ENCODE measurements around the gene DHRS4L2.
"Not testable (repeated sequence)": the region's sequence is repeated elsewhere in the genome, so short reads cannot be mapped to it uniquely, and the experiment has no call there.

DHRS4L2 gene
- total RNA-seq, result 4.4 to 7.6 reads per million in 2 donors

- DNase-seq, result peak; percentile 41 to 84 (median 65)
These were observed at the start of gene DHRS4L2 for GRCh38 chr14:23988607-23989363. Gene DHRS4L2 (plus strand): TSS chr14:23988929. CDS start chr14:23988948, 19 bp downstream.

GRCh38 chr14:23939607-23940326 is 49.0 kb upstream of the DHRS4L2 start:
- no peak for DNase-seq

- no peak for DNase-seq
These were observed 47.5 kb upstream of the DHRS4L2 start for GRCh38 chr14:23941230-23941629.

- no peak for DNase-seq
These were observed 47.1 kb upstream of the DHRS4L2 start for GRCh38 chr14:23941669-23942068.

- DNase-seq, result no peak
These were observed 46.1 kb upstream of the DHRS4L2 start for GRCh38 chr14:23942587-23942986.

- DNase-seq, result not testable (repeated sequence)
These were observed 39.7 kb upstream of the DHRS4L2 start for GRCh38 chr14:23949069-23949468.

- no peak for DNase-seq
These were observed 38.2 kb upstream of the DHRS4L2 start for GRCh38 chr14:23950411-23951135.

GRCh38 chr14:23951136-23951466 is 37.6 kb upstream of the DHRS4L2 start:
- not testable (repeated sequence) for DNase-seq

GRCh38 chr14:23951590-23952201 is 37.0 kb upstream of the DHRS4L2 start:
- no peak for DNase-seq

GRCh38 chr14:23953116-23953463 is 35.6 kb upstream of the DHRS4L2 start:
- not testable (repeated sequence) for DNase-seq

- DNase-seq, result peak; percentile 51 to 93 (median 71)
These were observed 35.1 kb upstream of the DHRS4L2 start, which contains the start of gene DHRS4 for GRCh38 chr14:23953464-23954278. Gene DHRS4 (plus strand): TSS chr14:23953770. CDS start chr14:23953789, 19 bp downstream.

- not testable (repeated sequence) for DNase-seq
These were observed 34.5 kb upstream of the DHRS4L2 start for GRCh38 chr14:23954279-23954614.

GRCh38 chr14:23954965-23955364 is 33.8 kb upstream of the DHRS4L2 start:
- not testable (repeated sequence) for DNase-seq

- not testable (repeated sequence) for DNase-seq
These were observed 32.9 kb upstream of the DHRS4L2 start for GRCh38 chr14:23955811-23956210.

GRCh38 chr14:23957913-23958569 is 30.7 kb upstream of the DHRS4L2 start:
- DNase-seq, result not testable (repeated sequence)

- DNase-seq, result not testable (repeated sequence)
These were observed 27.8 kb upstream of the DHRS4L2 start for GRCh38 chr14:23960899-23961298.

GRCh38 chr14:23961704-23962103 is 27.0 kb upstream of the DHRS4L2 start:
- not testable (repeated sequence) for DNase-seq

GRCh38 chr14:23969130-23969480 is 19.6 kb upstream of the DHRS4L2 start:
- not testable (repeated sequence) for DNase-seq

- DNase-seq, result peak; percentile 16 to 57 (median 43)
These were observed 19.0 kb upstream of the DHRS4L2 start for GRCh38 chr14:23969481-23970282.

GRCh38 chr14:23970283-23970659 is 18.5 kb upstream of the DHRS4L2 start:
- DNase-seq, result not testable (repeated sequence)

GRCh38 chr14:23973178-23973577 is 15.6 kb upstream of the DHRS4L2 start:
- DNase-seq, result not testable (repeated sequence)

All from T-helper 2 cell (primary cell).